Activated T-cell treated with anti-CD3 and anti-CD28 coated beads for 24 hours (primary cell): ENCODE data around the gene ZCCHC18.
A peak's percentile ranks its signal among the peaks of the same experiment; 100 is the strongest.
"Not testable (repeated sequence)": the region's sequence is repeated elsewhere in the genome, so short reads cannot be mapped to it uniquely, and the experiment has no call there.

Experiments
- DNase-seq: peaks from one replicate; pipeline ENCODE4 v3.0.0-alpha.2; 2020; ENCODE audit warnings: low read depth

Gene ZCCHC18

GRCh38 chrX:104112326-104112951 is at the start of gene ZCCHC18:
Gene ZCCHC18 (plus strand): TSS chrX:104112523. CDS start chrX:104114112, 1,589 bp downstream.
- DNase-seq = peak; percentile 16

GRCh38 chrX:104062636-104063035 is 49.7 kb upstream of the ZCCHC18 start:
- DNase-seq = not testable (repeated sequence)

GRCh38 chrX:104075778-104076445 is 36.4 kb upstream of the ZCCHC18 start, which contains the start of gene TMSB15C:
Gene TMSB15C (minus strand): TSS chrX:104076236.
- DNase-seq = not testable (repeated sequence)

- not testable (repeated sequence) for DNase-seq
These were observed 34.5 kb upstream of the ZCCHC18 start for GRCh38 chrX:104077854-104078253.

- no peak for DNase-seq
These were observed 28.3 kb upstream of the ZCCHC18 start for GRCh38 chrX:104084063-104084462.

- no peak for DNase-seq
These were observed 27.6 kb upstream of the ZCCHC18 start for GRCh38 chrX:104084534-104085277.

- no peak for DNase-seq
These were observed 26.8 kb upstream of the ZCCHC18 start for GRCh38 chrX:104085477-104085876.

GRCh38 chrX:104085919-104086318 is 26.4 kb upstream of the ZCCHC18 start:
- DNase-seq = no peak

- peak; percentile 26 for DNase-seq
These were observed 14.0 kb upstream of the ZCCHC18 start for GRCh38 chrX:104098151-104098808.

GRCh38 chrX:104098919-104099318 is 13.4 kb upstream of the ZCCHC18 start:
- no peak for DNase-seq

GRCh38 chrX:104104676-104105075 is 7.6 kb upstream of the ZCCHC18 start:
- no peak for DNase-seq

GRCh38 chrX:104105330-104106262 is 6.7 kb upstream of the ZCCHC18 start:
- DNase-seq = no peak

GRCh38 chrX:104108955-104109354 is 3.4 kb upstream of the ZCCHC18 start:
- DNase-seq = no peak

- DNase-seq = not testable (repeated sequence)
These were observed 1.7 kb upstream of the ZCCHC18 start for GRCh38 chrX:104110491-104111240.

- peak; percentile 33 for DNase-seq
These were observed 1.1 kb downstream of the ZCCHC18 start for GRCh38 chrX:104113222-104113965.

GRCh38 chrX:104117759-104118158 is 5.4 kb downstream of the ZCCHC18 start:
- no peak for DNase-seq

GRCh38 chrX:104118765-104119164 is 6.4 kb downstream of the ZCCHC18 start:
- no peak for DNase-seq

- no peak for DNase-seq
These were observed 10.5 kb downstream of the ZCCHC18 start for GRCh38 chrX:104122829-104123228.

- no peak for DNase-seq
These were observed 14.5 kb downstream of the ZCCHC18 start for GRCh38 chrX:104126856-104127255.

GRCh38 chrX:104130808-104131207 is 18.5 kb downstream of the ZCCHC18 start:
- no peak for DNase-seq
